ENCODE measurements around the gene C1QL1. TPM values are rescaled to one million over a fixed set of nuclear protein-coding genes. Genes with fewer than 3 reads are reported as not detected.

C1QL1 gene
- total and polyA plus RNA-seq, 2 of the 13 experiments (the other 11 are each of a cell fraction or from before 2014, with no cell fraction given) = 0.11 TPM

DNA sequence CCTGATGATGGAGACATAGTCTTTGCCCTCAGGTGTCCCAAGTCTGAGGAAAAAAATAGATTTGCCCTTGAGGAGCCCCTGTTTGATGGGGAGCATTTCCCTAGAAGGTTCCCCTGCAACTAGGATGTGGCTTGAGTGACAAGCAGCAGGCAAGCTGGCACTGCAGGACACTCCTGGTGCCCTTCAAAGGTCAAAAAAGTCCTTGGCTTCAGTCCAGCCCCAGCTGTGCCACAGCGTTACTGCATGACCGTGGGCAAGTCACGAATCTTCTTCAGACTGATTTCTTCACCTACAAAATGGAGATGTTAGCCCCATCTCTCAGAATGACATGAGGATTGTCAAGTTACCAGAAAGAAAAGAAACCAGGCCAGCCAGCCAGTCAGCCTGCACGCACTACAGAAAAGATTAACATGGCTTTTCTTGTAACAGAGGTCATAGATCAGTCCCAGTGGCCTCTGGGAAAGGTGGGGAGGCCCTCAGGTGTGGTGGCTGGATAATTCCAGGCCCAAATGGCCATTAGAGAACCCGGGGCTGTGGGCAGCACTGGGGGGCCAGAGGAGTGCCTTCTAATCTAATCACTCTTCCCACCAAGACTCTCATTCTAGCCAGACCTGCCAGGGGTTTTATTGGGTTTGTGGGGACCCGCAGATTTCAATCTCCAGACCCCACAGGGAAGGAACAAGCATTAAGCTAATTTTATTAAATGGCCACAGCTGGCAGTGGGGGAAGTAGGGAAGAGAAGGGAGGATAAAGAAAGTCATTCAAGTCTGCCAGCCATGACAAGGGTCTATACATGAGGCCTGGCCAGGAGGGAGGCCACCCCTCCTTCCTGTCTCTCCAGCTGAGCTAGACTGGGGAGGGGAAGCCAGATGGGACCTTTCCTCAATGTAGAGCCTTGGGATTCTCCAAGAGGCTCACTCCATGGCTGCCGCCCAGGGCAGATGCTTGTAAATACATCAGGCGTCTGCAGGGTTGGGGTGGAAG, 10.8 kb downstream of the C1QL1 start (continued):
- no peak for TF ChIP-seq TBP (CRISPR knock-in tag; IDR thresholded peaks at IDR 0.05)
- TF ChIP-seq SYNCRIP (IDR thresholded peaks at IDR 0.05; ENCODE audit: insufficient read depth, low read depth, low read length) = no peak
- TF ChIP-seq ZNF274 (CRISPR knock-in tag; IDR thresholded peaks at IDR 0.05) = 0 out of 2 replicates have a peak, but pooled peaks have one; percentile 47
- TF ChIP-seq, protein P1, sequence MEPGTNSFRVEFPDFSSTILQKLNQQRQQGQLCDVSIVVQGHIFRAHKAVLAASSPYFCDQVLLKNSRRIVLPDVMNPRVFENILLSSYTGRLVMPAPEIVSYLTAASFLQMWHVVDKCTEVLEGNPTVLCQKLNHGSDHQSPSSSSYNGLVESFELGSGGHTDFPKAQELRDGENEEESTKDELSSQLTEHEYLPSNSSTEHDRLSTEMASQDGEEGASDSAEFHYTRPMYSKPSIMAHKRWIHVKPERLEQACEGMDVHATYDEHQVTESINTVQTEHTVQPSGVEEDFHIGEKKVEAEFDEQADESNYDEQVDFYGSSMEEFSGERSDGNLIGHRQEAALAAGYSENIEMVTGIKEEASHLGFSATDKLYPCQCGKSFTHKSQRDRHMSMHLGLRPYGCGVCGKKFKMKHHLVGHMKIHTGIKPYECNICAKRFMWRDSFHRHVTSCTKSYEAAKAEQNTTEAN (CRISPR knock-in tag; conservative IDR thresholded peaks at IDR 0.05) = 0 out of 2 replicates have a peak, but pooled peaks have one; percentile 33
- 0 out of 2 replicates have a peak, but pooled peaks have one; percentile 48 for TF ChIP-seq RXRB (CRISPR knock-in tag; IDR thresholded peaks at IDR 0.05; ENCODE audit: borderline replicate concordance)
- TF ChIP-seq ZFX (CRISPR knock-in tag; IDR thresholded peaks at IDR 0.05; ENCODE audit: low read depth) = peak; percentile 63; the same call in 1 of the 2 replicates
- no peak for TF ChIP-seq HMG20B (CRISPR knock-in tag; conservative IDR thresholded peaks at IDR 0.05)
- no peak for TF ChIP-seq ZNF296 (CRISPR knock-in tag; conservative IDR thresholded peaks at IDR 0.05)
- TF ChIP-seq POLR2AphosphoS5 (IDR thresholded peaks at IDR 0.05; ENCODE audit: low read depth, low read length) = peak; percentile 43; the same call in 1 of the 2 replicates
- 0 out of 2 replicates have a peak, but pooled peaks have one; percentile 26 for TF ChIP-seq ZNF350 (CRISPR knock-in tag; IDR thresholded peaks at IDR 0.05; ENCODE audit: borderline replicate concordance, low read depth)
- TF ChIP-seq, protein P2, sequence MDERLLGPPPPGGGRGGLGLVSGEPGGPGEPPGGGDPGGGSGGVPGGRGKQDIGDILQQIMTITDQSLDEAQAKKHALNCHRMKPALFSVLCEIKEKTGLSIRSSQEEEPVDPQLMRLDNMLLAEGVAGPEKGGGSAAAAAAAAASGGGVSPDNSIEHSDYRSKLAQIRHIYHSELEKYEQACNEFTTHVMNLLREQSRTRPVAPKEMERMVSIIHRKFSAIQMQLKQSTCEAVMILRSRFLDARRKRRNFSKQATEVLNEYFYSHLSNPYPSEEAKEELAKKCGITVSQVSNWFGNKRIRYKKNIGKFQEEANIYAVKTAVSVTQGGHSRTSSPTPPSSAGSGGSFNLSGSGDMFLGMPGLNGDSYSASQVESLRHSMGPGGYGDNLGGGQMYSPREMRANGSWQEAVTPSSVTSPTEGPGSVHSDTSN (CRISPR knock-in tag; IDR thresholded peaks at IDR 0.05) = peak; percentile 45; the same call in 1 of the 2 replicates
- TF ChIP-seq, protein P3, sequence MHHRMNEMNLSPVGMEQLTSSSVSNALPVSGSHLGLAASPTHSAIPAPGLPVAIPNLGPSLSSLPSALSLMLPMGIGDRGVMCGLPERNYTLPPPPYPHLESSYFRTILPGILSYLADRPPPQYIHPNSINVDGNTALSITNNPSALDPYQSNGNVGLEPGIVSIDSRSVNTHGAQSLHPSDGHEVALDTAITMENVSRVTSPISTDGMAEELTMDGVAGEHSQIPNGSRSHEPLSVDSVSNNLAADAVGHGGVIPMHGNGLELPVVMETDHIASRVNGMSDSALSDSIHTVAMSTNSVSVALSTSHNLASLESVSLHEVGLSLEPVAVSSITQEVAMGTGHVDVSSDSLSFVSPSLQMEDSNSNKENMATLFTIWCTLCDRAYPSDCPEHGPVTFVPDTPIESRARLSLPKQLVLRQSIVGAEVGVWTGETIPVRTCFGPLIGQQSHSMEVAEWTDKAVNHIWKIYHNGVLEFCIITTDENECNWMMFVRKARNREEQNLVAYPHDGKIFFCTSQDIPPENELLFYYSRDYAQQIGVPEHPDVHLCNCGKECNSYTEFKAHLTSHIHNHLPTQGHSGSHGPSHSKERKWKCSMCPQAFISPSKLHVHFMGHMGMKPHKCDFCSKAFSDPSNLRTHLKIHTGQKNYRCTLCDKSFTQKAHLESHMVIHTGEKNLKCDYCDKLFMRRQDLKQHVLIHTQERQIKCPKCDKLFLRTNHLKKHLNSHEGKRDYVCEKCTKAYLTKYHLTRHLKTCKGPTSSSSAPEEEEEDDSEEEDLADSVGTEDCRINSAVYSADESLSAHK (CRISPR knock-in tag; IDR thresholded peaks at IDR 0.05; ENCODE audit: borderline replicate concordance) = no peak
- 0 out of 2 replicates have a peak, but pooled peaks have one; percentile 33 for TF ChIP-seq HOXA3 (CRISPR knock-in tag; IDR thresholded peaks at IDR 0.05)
- TF ChIP-seq KDM1A (CRISPR knock-in tag; IDR thresholded peaks at IDR 0.05) = no peak
- TF ChIP-seq TARDBP (CRISPR knock-in tag; IDR thresholded peaks at IDR 0.05) = no peak
- no peak for TF ChIP-seq ZNF577 (CRISPR knock-in tag; IDR thresholded peaks at IDR 0.05; ENCODE audit: borderline replicate concordance, low read depth)
- TF ChIP-seq ZNF430 (CRISPR knock-in tag; IDR thresholded peaks at IDR 0.05) = 0 out of 2 replicates have a peak, but pooled peaks have one; percentile 17
- TF ChIP-seq ZNF761 (CRISPR knock-in tag; conservative IDR thresholded peaks at IDR 0.05) = no peak
- TF ChIP-seq CENPT (CRISPR knock-in tag; IDR thresholded peaks at IDR 0.05; ENCODE audit: low read depth) = no peak
- no peak for TF ChIP-seq PAWR (CRISPR knock-in tag; IDR thresholded peaks at IDR 0.05; ENCODE audit: borderline replicate concordance)
- TF ChIP-seq, protein P4, sequence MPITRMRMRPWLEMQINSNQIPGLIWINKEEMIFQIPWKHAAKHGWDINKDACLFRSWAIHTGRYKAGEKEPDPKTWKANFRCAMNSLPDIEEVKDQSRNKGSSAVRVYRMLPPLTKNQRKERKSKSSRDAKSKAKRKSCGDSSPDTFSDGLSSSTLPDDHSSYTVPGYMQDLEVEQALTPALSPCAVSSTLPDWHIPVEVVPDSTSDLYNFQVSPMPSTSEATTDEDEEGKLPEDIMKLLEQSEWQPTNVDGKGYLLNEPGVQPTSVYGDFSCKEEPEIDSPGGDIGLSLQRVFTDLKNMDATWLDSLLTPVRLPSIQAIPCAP (CRISPR knock-in tag; IDR thresholded peaks at IDR 0.05; ENCODE audit: low read depth) = no peak
- no peak for TF ChIP-seq ZNF598 (CRISPR knock-in tag; IDR thresholded peaks at IDR 0.05; ENCODE audit: borderline replicate concordance)
- no peak for TF ChIP-seq ZNF331 (CRISPR knock-in tag; IDR thresholded peaks at IDR 0.05)

Measured in HepG2 (cell line).